Inflammatory macrophage (primary cell): ENCODE measurements around the gene COPS3.

Source experiments
- DNase-seq, 2 donors: peaks; one replicate each; pipeline ENCODE4 v3.0.0-alpha.2; 2020 to 2022

COPS3 gene

DNA sequence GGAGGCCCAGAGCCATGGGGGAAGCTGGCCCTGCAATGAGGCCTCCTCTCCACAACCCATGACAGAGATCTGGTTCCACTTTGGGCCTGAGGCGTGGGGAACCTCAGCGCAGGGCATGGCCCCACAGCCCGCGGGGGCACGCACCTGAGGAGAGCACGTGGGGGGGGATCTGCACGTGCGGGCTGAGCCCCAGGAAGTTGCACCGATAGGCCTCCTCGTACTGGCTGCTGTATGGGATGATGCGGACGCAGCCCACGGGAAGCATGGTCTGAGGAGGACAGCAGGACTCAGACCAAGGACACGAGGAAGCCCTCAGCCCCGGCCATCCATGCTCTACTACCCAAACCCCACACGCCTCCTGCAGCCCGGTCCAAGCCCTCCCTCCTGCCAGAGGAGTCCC is 64.8 kb downstream of the COPS3 start:
- DNase-seq: no peak

DNA sequence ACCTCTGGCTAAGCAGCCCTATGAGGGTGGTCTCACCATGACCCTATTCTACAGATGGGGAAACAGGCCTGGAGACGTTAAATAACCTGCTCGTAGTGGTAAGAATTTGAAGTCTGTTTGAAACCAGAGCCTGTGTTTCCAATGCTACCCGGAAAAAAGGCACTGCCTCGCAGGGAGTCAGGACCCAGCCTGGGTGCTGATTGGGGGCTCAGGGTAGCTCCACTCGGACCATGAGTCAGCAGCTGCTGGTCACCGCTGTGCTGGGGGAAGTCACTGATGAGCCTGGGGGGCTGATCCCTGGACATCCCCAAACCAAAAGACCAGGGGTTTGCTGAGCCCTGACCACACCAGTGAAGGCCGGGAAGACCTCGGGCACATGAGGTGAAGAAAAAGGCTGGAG is 65.5 kb downstream of the COPS3 start:
- DNase-seq: no peak

DNA sequence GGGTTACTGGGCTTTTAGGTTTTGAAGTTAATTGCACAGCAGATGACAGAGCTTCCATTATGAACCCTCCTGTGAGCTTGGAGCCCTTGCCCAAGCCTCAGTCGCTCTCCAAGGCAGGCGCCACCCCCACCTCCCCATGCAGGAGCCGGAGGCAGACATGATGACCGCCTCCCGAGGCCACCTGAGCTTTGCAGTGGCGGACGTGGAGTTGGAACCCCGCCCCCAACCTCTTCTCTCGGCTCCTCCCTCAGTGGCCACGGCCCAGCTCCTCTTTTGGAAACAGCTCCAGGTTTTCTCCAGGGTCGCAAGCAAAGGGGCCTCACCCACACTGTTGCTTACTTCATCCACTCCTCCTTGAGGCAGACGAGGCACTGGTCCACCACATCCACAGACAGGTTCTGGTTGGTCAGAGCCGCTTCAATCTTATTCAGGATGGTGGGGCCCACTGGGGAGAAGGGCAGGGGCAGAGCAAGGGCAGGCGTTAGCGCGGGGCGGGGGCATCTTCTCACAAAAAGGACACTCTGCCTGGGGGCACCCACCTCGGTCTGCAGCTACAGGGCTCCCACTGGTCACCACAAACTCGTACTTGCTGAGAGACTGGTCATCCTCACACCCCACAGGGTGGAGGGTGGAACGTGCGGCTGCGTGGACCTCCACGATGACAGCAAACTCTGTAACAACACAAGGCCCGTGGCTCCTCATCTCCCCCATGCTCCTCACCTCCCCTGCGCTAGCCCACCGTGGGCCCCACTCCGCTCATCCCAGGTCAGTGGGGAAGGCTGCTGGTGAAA is 66.2 kb downstream of the COPS3 start:
- no peak for DNase-seq

DNA sequence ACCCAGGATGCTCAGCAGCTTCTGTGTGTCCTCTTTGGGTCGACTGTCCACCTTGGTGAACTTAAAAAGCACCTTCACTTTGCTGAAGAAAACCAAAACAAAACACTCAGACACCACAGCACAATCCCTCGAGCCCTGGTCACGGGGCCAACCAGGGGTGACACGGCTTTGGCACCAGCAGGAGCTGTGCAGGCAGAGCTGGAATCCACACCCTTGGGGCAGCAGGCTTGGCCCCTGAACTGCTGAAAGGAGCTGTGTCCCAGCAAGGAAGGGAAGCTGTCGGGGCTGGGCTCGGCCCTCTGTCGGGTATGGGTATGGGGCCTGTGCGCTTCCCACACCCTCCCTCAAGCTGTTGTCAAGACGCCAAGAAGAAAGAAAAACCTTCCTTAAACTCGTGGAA is 67.3 kb downstream of the COPS3 start:
- DNase-seq: no peak

DNA sequence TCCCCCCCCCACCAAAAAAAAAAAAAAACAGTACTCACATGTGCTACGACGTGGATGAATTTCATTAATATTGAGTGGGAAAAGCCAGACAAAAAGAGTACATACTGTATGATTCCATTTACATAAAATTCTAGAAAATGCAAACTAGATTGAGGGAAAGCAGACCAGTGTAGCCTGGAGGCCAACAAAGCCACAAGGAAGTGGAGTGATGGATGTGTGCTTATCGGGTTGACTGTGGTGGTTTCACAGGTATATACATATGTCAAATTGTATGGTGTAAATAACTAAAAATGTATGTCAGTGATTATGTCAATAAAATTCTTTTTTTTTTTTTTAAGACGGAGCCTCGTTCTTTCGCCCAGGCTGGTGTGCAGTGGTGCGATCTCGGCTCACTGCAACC is 73.0 kb downstream of the COPS3 start:
- DNase-seq: no peak

DNA sequence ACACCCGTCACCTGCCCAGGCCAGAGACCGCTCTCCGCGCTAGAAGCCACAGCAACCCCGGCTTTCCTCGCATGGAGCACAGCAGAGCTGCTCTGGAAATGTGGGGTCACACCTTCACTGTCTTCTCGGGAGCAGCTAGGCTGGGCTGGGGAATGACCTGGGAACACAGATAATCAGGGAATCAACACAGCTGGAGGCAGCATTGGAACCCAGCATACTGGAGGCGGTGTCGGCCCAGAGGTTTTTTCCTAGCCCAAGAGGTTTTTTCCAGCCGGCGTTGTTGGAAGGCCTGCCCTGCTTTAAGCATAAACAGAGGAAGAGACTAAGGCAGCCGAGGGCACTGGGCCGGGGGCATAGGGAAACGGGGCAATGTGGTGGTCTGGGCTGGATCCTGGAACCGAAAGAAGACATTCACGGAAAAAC is 74.1 kb downstream of the COPS3 start:
- no peak for DNase-seq

DNA sequence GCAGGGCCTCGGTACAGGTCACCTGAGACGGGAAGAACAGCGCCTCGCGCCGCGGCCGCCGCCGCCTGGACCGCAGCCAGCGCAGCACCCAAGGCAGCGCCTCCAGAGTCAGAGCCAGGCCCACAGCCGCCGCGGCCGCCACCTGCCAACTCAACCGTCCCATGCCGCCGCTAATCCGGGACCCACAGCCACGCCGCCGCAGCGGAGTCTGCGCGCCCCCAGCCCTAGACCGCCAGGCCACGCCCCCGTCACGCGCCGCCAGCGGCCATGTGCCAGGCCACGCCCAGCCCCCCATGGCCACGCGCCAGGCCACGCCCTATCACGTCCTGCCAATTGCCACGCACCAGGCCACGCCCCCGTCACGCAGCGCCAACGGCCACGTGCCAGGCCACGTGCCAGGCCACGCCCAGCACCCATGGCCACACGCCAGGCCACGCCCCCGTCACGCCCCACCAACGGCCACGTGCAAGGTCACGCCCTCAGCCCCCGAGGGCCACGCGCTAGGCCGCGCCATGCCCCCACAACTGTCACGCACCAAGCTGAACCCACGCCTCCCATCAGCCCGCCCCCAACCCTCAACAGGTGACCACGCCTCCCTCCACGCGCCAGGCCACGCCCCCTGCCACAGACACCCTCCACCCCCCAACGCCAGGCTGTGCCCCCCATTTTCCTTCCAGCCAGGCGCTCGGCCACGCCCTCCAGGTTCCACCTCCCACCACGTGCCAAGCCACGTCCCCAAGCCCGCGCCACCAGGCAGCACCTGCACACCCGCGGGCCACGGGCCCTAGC is 74.7 kb downstream of the COPS3 start, which contains the start of gene PLD6:
PLD6 (minus strand) TSS at position 210 of the 789 bp plus-strand sequence; CDS start at position 163, 47 bp downstream.
- DNase-seq: peak; percentile 73 to 84

DNA sequence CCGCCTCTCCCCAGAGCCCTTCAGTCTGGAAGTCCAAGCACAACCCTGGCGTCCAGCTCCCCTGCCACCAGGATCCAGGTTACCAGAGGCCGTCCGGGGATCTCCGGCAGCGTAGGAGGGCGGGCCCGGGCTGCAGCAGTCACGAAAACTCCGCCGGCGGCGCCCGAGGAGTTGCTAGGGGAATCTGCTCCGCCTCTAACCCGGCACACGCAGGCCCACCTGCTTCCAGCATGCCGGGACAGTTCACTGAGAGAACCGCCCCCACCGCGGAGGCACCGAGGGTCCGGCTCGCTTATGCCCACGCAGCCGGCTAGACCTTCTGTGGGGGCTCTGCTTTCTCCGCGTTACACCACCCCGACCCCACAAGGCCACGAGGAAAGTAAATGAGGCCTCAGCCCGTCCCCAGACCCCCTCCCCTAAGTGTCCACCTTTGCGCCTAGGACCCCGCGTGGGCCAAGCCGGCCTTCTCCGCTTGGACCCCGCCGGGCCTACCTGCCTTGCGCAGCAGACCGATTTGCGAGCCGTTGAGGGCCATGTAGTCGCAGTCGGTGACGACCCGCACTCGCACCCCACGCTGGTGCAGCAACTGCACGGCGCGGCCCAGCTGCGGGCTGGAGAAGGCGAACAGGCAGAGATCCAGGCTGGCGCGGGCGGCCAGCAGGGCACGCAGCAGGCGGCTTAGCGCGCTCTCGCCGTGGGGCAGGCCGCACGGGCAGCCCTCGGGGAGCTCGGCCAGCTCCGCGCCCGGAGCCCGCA is 75.5 kb downstream of the COPS3 start:
- peak; percentile 7 to 20 for DNase-seq

DNA sequence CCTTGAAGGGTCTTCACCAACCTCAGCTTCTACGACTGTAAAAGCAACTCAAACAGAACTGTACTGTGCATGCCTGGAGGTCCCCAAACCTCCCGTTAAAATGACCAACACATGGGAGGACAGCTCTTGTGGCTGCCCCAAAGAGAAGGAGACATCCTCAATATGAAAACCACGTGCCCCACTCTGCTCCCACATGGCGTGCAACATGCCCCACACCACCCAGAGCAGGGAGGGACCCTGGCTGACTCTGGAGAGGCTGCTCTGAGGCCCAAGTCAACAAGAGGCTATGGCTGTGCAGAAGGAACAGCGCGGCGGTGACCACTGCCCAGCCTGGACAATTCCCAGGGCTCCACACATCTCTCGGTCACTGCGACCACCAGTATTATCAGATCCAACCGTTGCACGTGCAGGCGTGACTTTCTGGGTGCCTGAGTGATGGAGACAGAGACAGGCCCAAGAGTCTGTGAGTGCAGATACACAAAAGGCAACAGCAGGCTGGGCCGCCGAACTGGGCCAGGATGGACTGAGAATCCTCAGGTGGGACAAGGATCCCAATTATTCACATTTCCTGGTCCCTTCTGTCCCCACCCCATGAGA is 76.3 kb downstream of the COPS3 start:
- no peak for DNase-seq

DNA sequence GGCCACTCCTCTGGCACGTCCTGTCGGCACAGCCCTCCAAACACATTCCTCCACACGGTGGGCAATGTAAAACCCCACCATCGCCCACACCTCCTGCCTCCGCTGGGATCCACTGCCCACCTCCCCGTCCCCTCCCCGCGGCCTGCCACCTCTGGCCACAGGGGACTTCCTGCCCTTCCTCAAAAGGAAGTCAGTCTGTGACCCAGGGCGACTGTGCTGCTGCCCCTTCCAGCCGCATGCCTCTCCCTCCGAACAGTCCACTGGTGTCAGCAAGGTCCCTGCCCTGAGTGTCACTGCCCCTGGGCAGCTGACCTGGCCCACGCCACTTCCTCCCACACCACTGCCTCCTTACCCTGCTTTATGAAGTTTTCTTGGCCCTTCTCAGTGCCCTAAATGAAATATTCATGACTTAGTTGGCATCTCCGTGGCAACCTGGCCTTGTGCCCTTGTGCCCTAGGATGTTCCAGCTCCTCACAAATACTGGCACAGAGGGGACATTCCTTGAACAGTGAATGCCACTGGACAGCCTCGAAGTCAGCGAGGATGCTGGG is 76.9 kb downstream of the COPS3 start:
- no peak for DNase-seq

DNA sequence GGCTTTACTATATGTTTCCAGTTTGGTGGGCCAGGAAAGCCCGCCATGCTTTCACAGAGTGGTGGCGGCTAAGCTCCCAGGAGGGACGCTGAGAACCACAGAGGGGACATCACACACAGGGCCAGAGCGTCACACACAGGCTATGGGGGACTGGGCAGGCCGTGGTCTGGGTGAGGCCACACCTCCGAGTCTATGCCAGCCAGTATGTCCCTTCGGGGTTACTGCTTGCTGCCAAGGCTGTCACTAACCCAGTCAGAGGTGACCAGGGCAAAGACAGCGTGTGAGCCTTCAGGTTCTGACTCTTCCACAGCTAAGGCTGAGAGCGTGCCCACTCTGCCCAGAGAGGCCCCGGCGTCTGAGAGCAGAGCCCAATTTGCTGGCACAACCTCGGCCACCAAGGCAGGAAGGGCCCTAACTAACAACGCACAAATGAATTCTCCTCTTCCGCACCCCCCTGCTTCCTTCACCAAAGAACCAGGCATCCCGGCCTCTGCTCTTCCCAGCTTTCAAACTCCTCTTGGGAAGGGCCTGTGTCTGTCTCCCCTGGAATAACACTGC is 77.8 kb downstream of the COPS3 start:
- DNase-seq: no peak

DNA sequence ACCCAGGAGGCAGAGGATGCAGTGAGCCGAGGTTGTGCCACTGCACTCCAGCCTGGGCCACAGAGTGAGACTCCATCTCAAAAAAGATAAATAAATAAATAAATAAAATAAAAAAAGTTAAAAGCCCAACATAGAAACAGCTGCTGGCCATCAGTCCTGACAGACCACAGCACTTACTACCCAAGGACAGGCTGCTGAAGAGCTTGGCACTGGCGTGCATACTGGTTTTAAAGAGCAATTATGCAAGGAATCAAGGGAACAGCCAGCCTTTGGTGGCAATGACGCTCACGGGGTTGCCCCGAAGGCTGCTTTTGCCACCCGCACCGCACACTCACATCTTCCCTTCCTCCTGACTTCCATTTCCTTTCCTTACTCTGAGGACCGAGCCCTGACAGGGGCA is 79.1 kb downstream of the COPS3 start:
- no peak for DNase-seq

DNA sequence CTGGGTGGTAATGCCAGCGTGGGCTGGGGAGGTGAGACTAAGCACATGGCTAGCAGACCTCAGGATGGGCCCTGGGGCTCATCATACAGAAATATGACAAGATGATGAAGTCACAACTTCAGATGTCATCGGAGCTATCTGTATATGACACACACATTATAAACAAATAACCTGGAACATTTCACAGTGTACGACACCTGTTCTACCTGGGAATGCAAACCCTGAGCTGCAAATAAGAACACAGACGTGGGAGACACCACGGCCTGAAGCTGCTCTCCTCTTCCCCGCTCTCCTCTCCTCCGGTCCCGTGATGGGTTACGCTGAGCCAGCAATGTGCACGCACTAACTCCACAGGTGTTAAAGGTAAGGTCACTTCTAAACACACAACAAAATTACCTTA is 79.8 kb downstream of the COPS3 start:
- no peak for DNase-seq

DNA sequence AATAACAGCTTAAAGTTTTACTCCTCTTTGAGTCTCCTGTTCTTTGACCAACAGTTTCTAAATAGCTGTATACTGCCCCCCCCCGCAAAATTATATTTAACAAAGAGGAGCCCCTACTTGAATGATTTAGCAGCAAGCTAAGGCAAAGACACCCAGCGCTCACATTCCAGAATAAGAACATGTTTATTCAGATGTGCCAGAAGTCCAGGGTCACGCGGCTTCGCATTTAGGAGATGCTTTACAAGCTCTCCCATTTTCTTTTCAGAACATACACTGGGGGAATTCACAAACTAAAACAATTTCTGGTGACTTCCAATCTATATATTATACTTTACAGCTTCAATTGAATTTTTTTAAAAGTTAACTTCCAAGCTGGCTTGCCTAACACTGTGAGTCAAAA is 80.2 kb downstream of the COPS3 start:
- DNase-seq: no peak

DNA sequence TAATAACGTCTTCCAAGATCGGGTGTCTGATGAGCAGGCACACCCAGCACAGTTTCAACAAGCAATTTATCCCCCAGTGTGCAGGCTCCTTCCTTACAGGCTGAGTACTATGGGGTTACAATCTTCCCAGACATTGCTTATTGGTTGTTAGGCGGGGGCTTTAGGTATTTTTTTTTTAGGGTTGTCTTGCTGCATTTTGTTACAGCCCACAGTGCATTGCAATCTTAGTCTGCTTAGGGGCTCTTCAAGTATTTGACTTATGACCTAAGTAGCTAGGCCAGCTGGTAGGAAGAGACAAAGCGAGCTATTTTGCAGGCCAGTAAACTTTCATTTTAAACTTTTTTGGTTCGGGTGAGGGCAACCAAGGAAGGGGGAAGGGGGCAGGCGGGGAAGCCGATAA is 80.7 kb downstream of the COPS3 start:
- DNase-seq: no peak

DNA sequence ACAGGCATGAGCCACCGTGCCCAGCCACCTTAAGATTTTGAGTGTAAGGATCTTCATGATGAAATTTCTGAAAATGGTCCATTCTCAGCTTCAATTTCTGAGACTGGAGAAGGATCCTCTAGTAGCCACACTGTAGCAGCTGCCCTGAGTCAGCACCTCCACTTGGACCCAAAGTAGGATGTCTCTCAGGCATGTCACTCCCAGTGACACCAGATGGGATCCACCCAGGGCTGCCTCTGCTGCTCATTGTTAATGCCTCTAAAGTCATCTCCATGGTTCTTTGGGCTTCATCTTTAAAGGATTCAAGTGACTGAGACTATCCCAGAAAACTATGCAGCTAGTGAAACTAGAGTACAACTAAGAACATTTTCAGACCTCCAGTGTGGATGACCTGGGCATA is 82.8 kb downstream of the COPS3 start:
- DNase-seq: no peak

DNA sequence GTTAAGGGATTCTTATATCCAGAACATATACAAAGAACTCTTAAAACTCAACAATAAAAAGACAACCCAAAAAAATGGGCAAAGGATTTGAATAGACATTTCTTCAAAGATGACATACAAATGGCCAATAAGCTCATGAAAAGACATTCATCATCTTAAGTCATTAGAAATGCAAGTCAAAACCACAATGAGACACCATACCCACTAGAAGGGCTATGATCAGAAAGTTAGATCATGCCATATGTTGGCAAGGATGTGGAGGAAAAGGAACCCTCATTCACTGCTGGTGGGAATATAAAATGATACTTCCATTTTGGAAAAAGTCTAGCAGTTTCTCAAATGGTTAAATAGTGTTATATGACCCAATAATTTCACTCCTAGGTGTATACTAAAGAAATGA is 84.3 kb downstream of the COPS3 start:
- DNase-seq: no peak
